GM12891 (cell line): ENCODE measurements around the gene GABBR2.
"Not testable (repeated sequence)": the region's sequence is repeated elsewhere in the genome, so short reads cannot be mapped to it uniquely, and the experiment has no call there.

Source experiments
- PAX5 ChIP-seq: IDR thresholded peaks from 2 replicates; pipeline ENCODE4 v1.6.1; 2011; ENCODE audit warnings: low read length, moderate library complexity, mild to moderate bottlenecking; ENCODE audit not compliant: insufficient read depth, severe bottlenecking
- POLR2A ChIP-seq: IDR thresholded peaks from 2 replicates; pipeline ENCODE4 v1.6.1; 2011; ENCODE audit warnings: low read depth, low read length, control low read depth
- POLR2AphosphoS5 ChIP-seq: IDR thresholded peaks from 2 replicates; pipeline ENCODE4 v1.6.1; 2011; ENCODE audit warnings: low read depth, low read length, control low read depth
- TAF1 ChIP-seq: IDR thresholded peaks from 2 replicates; pipeline ENCODE4 v1.6.1; 2011; ENCODE audit warnings: low read depth, low read length, control low read depth

DNA sequence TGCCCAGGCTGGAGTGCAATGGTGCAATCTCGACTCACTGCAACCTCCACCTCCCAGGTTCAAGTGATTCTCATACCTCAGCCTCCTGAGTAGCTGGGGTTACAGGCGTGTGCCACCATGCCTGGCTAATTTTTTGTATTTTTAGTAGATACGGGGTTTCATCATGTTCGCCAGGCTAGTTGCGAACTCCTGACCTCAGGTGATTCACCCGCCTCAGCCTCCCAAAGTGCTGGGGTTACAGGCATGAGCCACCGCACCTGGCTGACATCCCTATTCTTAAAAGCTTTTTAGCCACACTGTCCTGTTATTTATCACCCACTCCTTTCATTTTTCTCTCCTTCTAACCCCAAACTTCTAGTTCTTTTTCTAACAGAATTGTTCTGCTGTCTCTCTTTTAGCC is 425.6 kb downstream of the GABBR2 start:
- not testable (repeated sequence) for TF ChIP-seq PAX5, POLR2AphosphoS5, POLR2A, TAF1
